Body of pancreas (tissue), 4 donors: ENCODE results near the gene TRIM52.
"Not testable (repeated sequence)": the region's sequence is repeated elsewhere in the genome, so short reads cannot be mapped to it uniquely, and the experiment has no call there.

ENCODE experiments used
- POLR2A ChIP-seq, 3 donors: fragments of 450-650 bp; IDR thresholded peaks; one replicate each; pipeline ENCODE4 v1.6.1; 2016; ENCODE audit warnings: antibody characterized with exemption in 3 of 3, mild to moderate bottlenecking in 2 of 3
- TF ChIP-seq, protein P1 (sequence below), 7 experiments: fragments of 450-650 bp in 4 of 7; fragments of 200-600 bp in 3 of 7; sonication (generic) in 3 of 7; IDR thresholded peaks; one replicate each; pipeline ENCODE4 v1.5.1; 2016 to 2019; ENCODE audit warnings: antibody characterized with exemption in 7 of 7

DNA sequence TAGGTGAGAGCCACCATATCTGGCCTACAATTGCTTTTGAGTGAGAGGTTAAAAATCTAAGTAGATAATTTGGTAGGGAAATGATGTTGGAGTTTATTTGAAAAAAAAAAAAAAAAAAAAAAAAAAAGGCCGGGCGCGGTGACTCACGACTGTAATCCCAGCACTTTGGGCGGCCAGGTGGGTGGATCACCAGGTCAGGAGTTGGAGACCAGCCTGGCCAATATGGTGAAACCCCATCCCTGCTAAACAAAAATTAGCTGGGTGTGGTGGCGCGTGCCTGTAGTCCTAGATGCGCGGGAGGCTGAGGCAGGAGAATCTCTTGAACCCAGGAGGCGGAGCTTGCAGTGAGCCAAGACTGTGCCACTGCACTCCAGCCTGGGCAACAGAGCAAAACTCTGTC lies 46.7 kb downstream of the TRIM52 start:
- TF ChIP-seq, protein P1, sequence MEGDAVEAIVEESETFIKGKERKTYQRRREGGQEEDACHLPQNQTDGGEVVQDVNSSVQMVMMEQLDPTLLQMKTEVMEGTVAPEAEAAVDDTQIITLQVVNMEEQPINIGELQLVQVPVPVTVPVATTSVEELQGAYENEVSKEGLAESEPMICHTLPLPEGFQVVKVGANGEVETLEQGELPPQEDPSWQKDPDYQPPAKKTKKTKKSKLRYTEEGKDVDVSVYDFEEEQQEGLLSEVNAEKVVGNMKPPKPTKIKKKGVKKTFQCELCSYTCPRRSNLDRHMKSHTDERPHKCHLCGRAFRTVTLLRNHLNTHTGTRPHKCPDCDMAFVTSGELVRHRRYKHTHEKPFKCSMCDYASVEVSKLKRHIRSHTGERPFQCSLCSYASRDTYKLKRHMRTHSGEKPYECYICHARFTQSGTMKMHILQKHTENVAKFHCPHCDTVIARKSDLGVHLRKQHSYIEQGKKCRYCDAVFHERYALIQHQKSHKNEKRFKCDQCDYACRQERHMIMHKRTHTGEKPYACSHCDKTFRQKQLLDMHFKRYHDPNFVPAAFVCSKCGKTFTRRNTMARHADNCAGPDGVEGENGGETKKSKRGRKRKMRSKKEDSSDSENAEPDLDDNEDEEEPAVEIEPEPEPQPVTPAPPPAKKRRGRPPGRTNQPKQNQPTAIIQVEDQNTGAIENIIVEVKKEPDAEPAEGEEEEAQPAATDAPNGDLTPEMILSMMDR (IDR thresholded peaks at IDR 0.05): not testable (repeated sequence)
- not testable (repeated sequence) for TF ChIP-seq POLR2A (IDR thresholded peaks at IDR 0.05)
